ENCODE data around the gene MRNIP. TPM values are rescaled to one million over a fixed set of nuclear protein-coding genes. Genes with fewer than 3 reads are reported as not detected.

Gene MRNIP
- total RNA-seq, 1 donor from 2014 or later: 25.4 TPM

DNA sequence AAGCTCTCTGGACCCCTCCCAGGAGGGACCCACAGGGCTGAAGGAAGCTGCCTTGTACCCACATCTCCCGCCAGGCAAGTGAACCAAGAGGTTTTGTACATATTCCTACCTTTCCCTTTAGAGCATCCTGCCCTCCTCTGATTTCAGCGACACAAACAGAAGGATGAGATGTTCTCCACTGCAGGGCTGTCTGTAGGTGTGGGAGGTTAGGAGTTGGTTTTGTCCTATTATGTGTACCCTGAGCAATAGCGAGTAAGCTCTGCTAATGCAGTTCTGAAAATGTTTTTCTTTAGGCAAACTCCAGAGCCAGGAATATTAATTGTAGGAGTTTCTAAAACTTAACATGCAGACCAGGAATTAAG, 24.9 kb downstream of the MRNIP start:
- Histone ChIP-seq H3K4me3 (no peak overlapping the region), H3K27ac (no peak overlapping the region), H3K36me3 (peaks cover 92% of the 10 kb centered on the region), H3K4me1 (peaks cover 4% of the 10 kb centered on the region), H3K9me3 (no peaks in the 10 kb centered on the region), H3K27me3 (no peaks in the 10 kb centered on the region)
- ATAC-seq (no peak), DNase-seq (no peak)
- TF ChIP-seq, protein P1, sequence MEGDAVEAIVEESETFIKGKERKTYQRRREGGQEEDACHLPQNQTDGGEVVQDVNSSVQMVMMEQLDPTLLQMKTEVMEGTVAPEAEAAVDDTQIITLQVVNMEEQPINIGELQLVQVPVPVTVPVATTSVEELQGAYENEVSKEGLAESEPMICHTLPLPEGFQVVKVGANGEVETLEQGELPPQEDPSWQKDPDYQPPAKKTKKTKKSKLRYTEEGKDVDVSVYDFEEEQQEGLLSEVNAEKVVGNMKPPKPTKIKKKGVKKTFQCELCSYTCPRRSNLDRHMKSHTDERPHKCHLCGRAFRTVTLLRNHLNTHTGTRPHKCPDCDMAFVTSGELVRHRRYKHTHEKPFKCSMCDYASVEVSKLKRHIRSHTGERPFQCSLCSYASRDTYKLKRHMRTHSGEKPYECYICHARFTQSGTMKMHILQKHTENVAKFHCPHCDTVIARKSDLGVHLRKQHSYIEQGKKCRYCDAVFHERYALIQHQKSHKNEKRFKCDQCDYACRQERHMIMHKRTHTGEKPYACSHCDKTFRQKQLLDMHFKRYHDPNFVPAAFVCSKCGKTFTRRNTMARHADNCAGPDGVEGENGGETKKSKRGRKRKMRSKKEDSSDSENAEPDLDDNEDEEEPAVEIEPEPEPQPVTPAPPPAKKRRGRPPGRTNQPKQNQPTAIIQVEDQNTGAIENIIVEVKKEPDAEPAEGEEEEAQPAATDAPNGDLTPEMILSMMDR (IDR thresholded peaks at IDR 0.05): no peak
- intact Hi-C loops (cut with DNase I): no loop called here

DNA sequence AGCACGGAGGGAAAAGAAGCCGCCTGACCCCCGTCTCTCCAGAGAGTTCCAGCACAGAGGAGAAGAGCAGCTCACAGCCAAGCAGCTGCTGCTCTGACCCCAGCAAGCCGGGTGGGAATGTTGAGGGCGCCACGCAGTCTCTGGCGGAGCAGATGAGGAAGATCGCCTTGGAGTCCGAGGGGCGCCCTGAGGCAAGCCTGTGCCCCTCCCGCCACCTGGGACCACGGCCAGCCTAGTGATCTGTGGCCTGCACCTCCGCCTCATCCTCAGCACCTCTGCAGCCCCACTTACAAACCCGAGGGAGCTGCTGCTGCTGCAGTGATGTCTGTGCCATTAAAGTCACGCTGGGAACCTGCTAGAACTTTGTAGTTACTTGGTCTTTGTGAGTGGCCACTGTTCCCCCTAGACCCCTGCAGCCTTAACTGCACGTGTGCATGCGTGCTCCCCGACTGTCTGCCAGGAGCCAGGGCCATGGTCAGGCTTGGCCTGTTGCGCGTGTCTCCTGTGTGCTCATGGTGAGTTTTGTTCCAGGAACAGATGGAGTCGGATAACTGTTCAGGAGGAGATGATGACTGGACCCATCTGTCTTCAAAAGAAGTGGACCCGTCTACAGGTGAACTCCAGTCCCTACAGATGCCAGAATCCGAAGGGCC, 25.4 kb downstream of the MRNIP start:
- intact Hi-C loops (cut with DNase I): no loop called here
- H3K9me3 ChIP-seq: no peaks in the 10 kb centered on the region
- TF ChIP-seq, protein P1 (IDR thresholded peaks at IDR 0.05): no peak
- no peak overlapping the region for H3K4me3 ChIP-seq
- H3K27me3 ChIP-seq: no peaks in the 10 kb centered on the region
- no peak for ATAC-seq
- no peak overlapping the region for H3K27ac ChIP-seq
- H3K36me3 ChIP-seq: peaks cover 92% of the 10 kb centered on the region
- H3K4me1 ChIP-seq: peaks cover 4% of the 10 kb centered on the region
- DNase-seq: no peak

DNA sequence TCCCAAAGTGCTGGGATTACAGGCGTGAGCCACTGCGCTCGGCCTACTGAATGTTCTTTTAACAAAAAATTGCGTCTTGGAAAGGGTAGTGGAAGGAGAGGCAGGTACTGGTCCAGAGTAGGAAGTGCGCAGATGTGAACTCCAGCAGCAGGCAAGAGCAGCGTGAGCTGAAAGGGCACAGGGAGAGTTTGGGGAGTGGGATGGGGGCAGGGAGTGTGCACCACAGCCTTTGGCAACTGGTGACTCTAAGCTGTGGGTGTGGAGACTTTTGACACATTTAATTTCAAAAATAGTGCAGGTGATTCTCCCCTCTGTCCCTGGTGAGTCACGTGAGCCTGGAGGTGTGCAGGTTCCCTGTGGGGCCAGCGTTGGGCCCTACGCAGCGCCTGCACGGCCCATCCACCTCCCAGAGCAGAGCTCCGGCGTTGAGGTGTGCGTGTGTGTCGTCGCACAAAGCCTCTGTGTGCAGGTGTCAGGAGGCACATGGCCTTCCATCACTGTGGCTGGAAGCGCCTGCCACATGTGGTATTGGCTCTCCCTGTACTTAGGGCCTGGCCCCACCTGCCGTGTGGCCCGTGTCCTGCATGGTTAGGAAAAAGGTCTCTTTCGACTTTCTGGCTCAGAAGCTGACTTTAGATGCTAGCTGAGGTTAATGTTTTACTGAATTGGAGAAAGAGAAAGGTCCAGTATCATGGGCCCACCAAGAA, 26.4 kb downstream of the MRNIP start:
- Histone ChIP-seq H3K4me3 (no peak overlapping the region), H3K36me3 (peaks cover 92% of the 10 kb centered on the region)

DNA sequence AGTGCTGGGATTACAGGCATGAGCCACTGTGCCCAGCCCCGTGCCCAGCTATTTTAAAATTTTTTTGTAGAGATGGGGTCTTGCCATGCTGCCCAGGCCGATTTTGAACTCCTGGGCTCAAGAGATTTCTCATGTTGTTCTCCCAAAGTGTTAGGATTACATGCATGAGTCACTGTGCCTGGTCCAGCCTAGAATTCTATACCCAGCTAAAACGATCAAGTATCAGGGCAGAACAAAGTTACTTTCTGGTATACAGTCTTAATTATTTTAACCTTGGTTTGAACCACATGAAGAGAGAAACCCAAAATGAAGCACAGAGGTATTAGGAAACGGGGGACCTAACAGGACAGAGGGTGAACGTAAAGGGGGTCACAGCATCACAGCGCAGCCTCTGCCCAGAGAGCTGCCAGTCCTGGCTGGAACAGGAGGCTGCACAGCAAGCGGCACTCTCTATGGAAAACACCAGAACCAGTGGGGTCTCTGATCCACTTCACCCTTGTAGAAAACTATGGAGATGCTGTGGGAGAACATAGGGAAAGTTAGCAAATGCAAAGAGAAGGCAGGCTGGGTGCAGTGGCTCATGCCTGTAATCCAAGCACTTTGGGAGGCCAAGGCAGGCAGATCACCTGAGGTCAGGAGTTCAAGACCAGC, 27.7 kb downstream of the MRNIP start:
- Histone ChIP-seq H3K9me3 (no peaks in the 10 kb centered on the region), H3K27ac (peak overlapping the region; percentile 6), H3K27me3 (no peaks in the 10 kb centered on the region), H3K36me3 (peaks cover 92% of the 10 kb centered on the region), H3K4me1 (peaks cover 11% of the 10 kb centered on the region), H3K4me3 (no peak overlapping the region)
- intact Hi-C loops (cut with DNase I): no loop called here
- DNase-seq (no peak), ATAC-seq (no peak)
- TF ChIP-seq, protein P1 (IDR thresholded peaks at IDR 0.05): no peak

More for the DNA sequence above, 26.4 kb downstream of the MRNIP start:
- no peak overlapping the region for H3K27ac ChIP-seq
- intact Hi-C loops (cut with DNase I): no loop called here
- DNase-seq: no peak
- TF ChIP-seq, protein P1 (IDR thresholded peaks at IDR 0.05): no peak
- ATAC-seq: no peak
- H3K4me1 ChIP-seq: peaks cover 13% of the 10 kb centered on the region
- no peaks in the 10 kb centered on the region for H3K27me3 ChIP-seq
- H3K9me3 ChIP-seq: no peaks in the 10 kb centered on the region

DNA sequence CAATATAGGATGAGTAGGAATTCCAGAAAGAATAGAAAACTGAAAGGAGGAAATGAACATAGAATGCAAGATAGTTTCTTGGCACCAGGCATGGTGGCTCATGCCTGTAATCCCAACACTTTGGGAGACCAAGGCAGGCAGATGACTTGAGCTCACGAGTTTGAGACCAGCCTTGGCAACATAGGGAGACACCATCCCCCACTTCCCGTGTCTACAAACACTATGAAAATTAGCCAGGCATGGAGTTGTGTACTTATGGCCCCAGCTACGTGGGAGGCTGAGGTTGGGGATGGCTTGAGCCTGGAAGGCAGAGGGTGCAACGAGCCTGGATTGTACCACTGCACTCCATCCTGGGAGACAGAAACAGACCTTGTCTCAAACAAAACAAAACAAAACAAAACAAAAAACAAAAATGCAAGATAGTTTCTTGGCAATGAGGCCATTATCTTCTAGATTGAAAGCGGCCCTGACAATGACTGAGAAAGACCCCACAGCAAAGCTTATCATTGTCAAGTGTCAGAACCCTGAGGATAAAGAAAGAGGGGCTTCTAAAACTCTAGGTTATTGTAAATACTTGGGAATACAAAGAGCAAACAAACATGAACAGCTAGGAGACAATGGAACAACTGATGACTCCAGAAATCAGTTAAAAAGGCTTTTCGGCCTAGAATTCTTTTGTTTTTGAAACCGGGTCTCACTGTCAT, 28.7 kb downstream of the MRNIP start:
- DNase-seq (no peak), ATAC-seq (no peak)
- H3K9me3 ChIP-seq: no peaks in the 10 kb centered on the region
- H3K27me3 ChIP-seq: no peaks in the 10 kb centered on the region
- TF ChIP-seq, protein P1 (IDR thresholded peaks at IDR 0.05): no peak
- H3K4me1 ChIP-seq: peaks cover 19% of the 10 kb centered on the region
- H3K27ac ChIP-seq: no peak overlapping the region
- H3K4me3 ChIP-seq: no peak overlapping the region
- intact Hi-C loops (cut with DNase I): no loop called here
- H3K36me3 ChIP-seq: peaks cover 94% of the 10 kb centered on the region

Data from upper lobe of right lung (tissue), 1 donor.